ENCODE measurements around the gene HEXD.

The HEXD gene

GRCh38 chr17:82399041-82399441 is 19.1 kb upstream of the HEXD start:
- H3K36me3 ChIP-seq (ENCODE audit: insufficient read depth, low read length) = peaks cover 3% of the 10 kb centered on the region; the same call in 1 of the 2 replicates
- H3K9me3 ChIP-seq (ENCODE audit: control insufficient read depth, insufficient read depth, low read length) = no peaks in the 10 kb centered on the region
- no peak overlapping the region for H3K9ac ChIP-seq (ENCODE audit: low read depth, low read length)
- no peaks in the 10 kb centered on the region for H3K4me1 ChIP-seq (ENCODE audit: insufficient read depth, low read length)

- Histone ChIP-seq H3K4me1 (ENCODE audit: insufficient read depth, low read length) (no peaks in the 10 kb centered on the region), H3K9ac (ENCODE audit: low read depth, low read length) (no peak overlapping the region), H3K9me3 (ENCODE audit: control insufficient read depth, insufficient read depth, low read length) (no peaks in the 10 kb centered on the region), H3K36me3 (ENCODE audit: insufficient read depth, low read length) (peaks cover 3% of the 10 kb centered on the region; the same call in 1 of the 2 replicates)
Measured at GRCh38 chr17:82399601-82400101, 18.5 kb upstream of the HEXD start.

- no peak overlapping the region for H3K9ac ChIP-seq (ENCODE audit: low read depth, low read length)
- no peaks in the 10 kb centered on the region for H3K4me1 ChIP-seq (ENCODE audit: insufficient read depth, low read length)
- H3K36me3 ChIP-seq (ENCODE audit: insufficient read depth, low read length) = peaks cover 3% of the 10 kb centered on the region; the same call in 1 of the 2 replicates
- H3K9me3 ChIP-seq (ENCODE audit: control insufficient read depth, insufficient read depth, low read length) = no peaks in the 10 kb centered on the region
Measured at GRCh38 chr17:82400206-82400605, 17.9 kb upstream of the HEXD start.

GRCh38 chr17:82400830-82401229 is 17.3 kb upstream of the HEXD start:
- no peaks in the 10 kb centered on the region for H3K9me3 ChIP-seq (ENCODE audit: control insufficient read depth, insufficient read depth, low read length)
- H3K9ac ChIP-seq (ENCODE audit: low read depth, low read length) = no peak overlapping the region
- H3K36me3 ChIP-seq (ENCODE audit: insufficient read depth, low read length) = peaks cover 3% of the 10 kb centered on the region; the same call in 1 of the 2 replicates
- no peaks in the 10 kb centered on the region for H3K4me1 ChIP-seq (ENCODE audit: insufficient read depth, low read length)

- H3K9ac ChIP-seq (ENCODE audit: low read depth, low read length) = no peak overlapping the region
- no peaks in the 10 kb centered on the region for H3K4me1 ChIP-seq (ENCODE audit: insufficient read depth, low read length)
- no peaks in the 10 kb centered on the region for H3K9me3 ChIP-seq (ENCODE audit: control insufficient read depth, insufficient read depth, low read length)
- H3K36me3 ChIP-seq (ENCODE audit: insufficient read depth, low read length) = peaks cover 3% of the 10 kb centered on the region; the same call in 1 of the 2 replicates
Measured at GRCh38 chr17:82402865-82403264, 15.3 kb upstream of the HEXD start.

GRCh38 chr17:82403662-82404660 is 14.2 kb upstream of the HEXD start:
- Histone ChIP-seq H3K36me3 (ENCODE audit: insufficient read depth, low read length) (peaks cover 3% of the 10 kb centered on the region; the same call in 1 of the 2 replicates), H3K9me3 (ENCODE audit: control insufficient read depth, insufficient read depth, low read length) (no peaks in the 10 kb centered on the region), H3K4me1 (ENCODE audit: insufficient read depth, low read length) (no peaks in the 10 kb centered on the region), H3K9ac (ENCODE audit: low read depth, low read length) (no peak overlapping the region)

- Histone ChIP-seq H3K9me3 (ENCODE audit: control insufficient read depth, insufficient read depth, low read length) (no peaks in the 10 kb centered on the region), H3K36me3 (ENCODE audit: insufficient read depth, low read length) (peaks cover 3% of the 10 kb centered on the region; the same call in 1 of the 2 replicates), H3K9ac (ENCODE audit: low read depth, low read length) (no peak overlapping the region)
Measured at GRCh38 chr17:82405051-82405450, 13.1 kb upstream of the HEXD start.

GRCh38 chr17:82406131-82406671 is 11.9 kb upstream of the HEXD start:
- Histone ChIP-seq H3K4me1 (ENCODE audit: insufficient read depth, low read length) (no peaks in the 10 kb centered on the region), H3K9ac (ENCODE audit: low read depth, low read length) (no peak overlapping the region), H3K36me3 (ENCODE audit: insufficient read depth, low read length) (no peaks in the 10 kb centered on the region), H3K9me3 (ENCODE audit: control insufficient read depth, insufficient read depth, low read length) (no peaks in the 10 kb centered on the region)

More at GRCh38 chr17:82405051-82405450, 13.1 kb upstream of the HEXD start:
- H3K4me1 ChIP-seq (ENCODE audit: insufficient read depth, low read length) = no peaks in the 10 kb centered on the region

- Histone ChIP-seq H3K4me1 (ENCODE audit: insufficient read depth, low read length) (no peaks in the 10 kb centered on the region), H3K36me3 (ENCODE audit: insufficient read depth, low read length) (no peaks in the 10 kb centered on the region), H3K9me3 (ENCODE audit: control insufficient read depth, insufficient read depth, low read length) (no peaks in the 10 kb centered on the region), H3K9ac (ENCODE audit: low read depth, low read length) (no peak overlapping the region)
Measured at GRCh38 chr17:82407255-82407654, 10.9 kb upstream of the HEXD start.

GRCh38 chr17:82408288-82408937 is 9.7 kb upstream of the HEXD start:
- no peaks in the 10 kb centered on the region for H3K4me1 ChIP-seq (ENCODE audit: insufficient read depth, low read length)
- no peaks in the 10 kb centered on the region for H3K9me3 ChIP-seq (ENCODE audit: control insufficient read depth, insufficient read depth, low read length)
- H3K36me3 ChIP-seq (ENCODE audit: insufficient read depth, low read length) = no peaks in the 10 kb centered on the region

GRCh38 chr17:82408938-82409318 is 9.2 kb upstream of the HEXD start:
- Histone ChIP-seq H3K9me3 (ENCODE audit: control insufficient read depth, insufficient read depth, low read length) (no peaks in the 10 kb centered on the region), H3K4me1 (ENCODE audit: insufficient read depth, low read length) (no peaks in the 10 kb centered on the region), H3K9ac (ENCODE audit: low read depth, low read length) (no peak overlapping the region), H3K36me3 (ENCODE audit: insufficient read depth, low read length) (no peaks in the 10 kb centered on the region)

More at GRCh38 chr17:82408288-82408937, 9.7 kb upstream of the HEXD start:
- no peak overlapping the region for H3K9ac ChIP-seq (ENCODE audit: low read depth, low read length)

GRCh38 chr17:82410014-82410716 is 8.0 kb upstream of the HEXD start:
- Histone ChIP-seq H3K9ac (ENCODE audit: low read depth, low read length) (no peak overlapping the region), H3K9me3 (ENCODE audit: control insufficient read depth, insufficient read depth, low read length) (no peaks in the 10 kb centered on the region), H3K4me1 (ENCODE audit: insufficient read depth, low read length) (no peaks in the 10 kb centered on the region), H3K36me3 (ENCODE audit: insufficient read depth, low read length) (no peaks in the 10 kb centered on the region)

GRCh38 chr17:82411396-82412053 is 6.6 kb upstream of the HEXD start:
- H3K9ac ChIP-seq (ENCODE audit: low read depth, low read length) = no peak overlapping the region
- H3K36me3 ChIP-seq (ENCODE audit: insufficient read depth, low read length) = no peaks in the 10 kb centered on the region
- no peaks in the 10 kb centered on the region for H3K9me3 ChIP-seq (ENCODE audit: control insufficient read depth, insufficient read depth, low read length)
- no peaks in the 10 kb centered on the region for H3K4me1 ChIP-seq (ENCODE audit: insufficient read depth, low read length)
